HG03280 (cell line): ENCODE data around the gene MEGF11.
"Not testable (repeated sequence)": the region's sequence is repeated elsewhere in the genome, so short reads cannot be mapped to it uniquely, and the experiment has no call there.

Experiments
- ATAC-seq: cut with Tn5 transposase; IDR thresholded peaks from one replicate; pipeline ENCODE4 v1.9.1; 2021; ENCODE audit warnings: mild to moderate bottlenecking, moderate library complexity; ENCODE audit not compliant: unreplicated experiment

The MEGF11 gene

GRCh38 chr15:65981837-65982626 lies 271.5 kb downstream of the MEGF11 start:
- ATAC-seq: peak; percentile 59

DNA sequence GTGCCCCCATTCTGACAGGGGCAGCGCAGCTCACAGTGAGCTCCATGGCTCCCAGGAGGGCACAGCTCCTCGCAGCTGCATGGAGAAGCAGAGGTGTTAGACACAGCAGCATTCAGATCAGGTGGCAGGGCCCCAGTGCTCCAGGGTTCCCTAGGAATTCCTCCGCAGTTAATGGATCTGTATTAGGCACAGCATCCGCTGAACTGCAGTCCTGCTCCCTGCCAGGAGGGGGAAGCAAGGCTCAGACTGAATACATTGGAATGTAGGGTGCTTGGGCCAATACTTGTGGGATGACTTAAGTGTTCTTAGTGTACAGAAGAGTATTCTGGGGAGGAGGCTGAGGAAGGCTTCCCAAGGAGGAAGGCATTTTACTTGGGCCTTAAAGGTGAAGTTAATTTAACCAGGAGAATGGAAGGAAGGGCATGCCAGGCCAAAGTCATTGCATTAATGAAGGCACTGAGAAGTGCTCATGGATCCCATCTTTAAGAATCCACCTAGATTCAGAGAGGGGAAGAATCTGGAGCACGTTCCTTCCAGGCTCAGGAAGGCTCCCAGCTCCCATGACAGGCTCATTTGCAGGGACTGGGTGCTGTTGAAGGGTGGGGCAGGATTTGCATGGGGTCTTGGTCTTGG lies 272.6 kb downstream of the MEGF11 start:
- ATAC-seq: no peak

GRCh38 chr15:65979837-65980236 lies 273.7 kb downstream of the MEGF11 start:
- ATAC-seq: no peak

DNA sequence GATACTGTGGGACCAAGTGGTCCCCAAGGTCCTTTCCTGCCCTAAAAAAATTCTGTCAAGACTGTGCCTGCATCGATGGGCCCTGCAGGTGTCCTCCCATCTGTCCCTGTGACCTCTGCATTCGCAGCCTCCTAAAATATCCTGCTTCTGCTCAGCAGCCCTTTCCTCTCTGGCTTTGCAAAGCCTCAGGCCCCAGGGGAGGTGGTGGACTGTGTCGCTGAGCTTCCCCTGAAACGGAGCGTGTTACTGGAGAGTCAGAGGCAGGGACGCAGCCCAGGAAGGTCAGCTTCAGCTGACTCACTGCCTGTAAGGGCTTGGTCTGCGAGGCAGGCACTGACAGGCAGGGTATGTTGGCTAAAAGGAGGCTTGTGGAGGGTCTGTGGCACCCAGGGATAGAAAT lies 274.2 kb downstream of the MEGF11 start:
- no peak for ATAC-seq

DNA sequence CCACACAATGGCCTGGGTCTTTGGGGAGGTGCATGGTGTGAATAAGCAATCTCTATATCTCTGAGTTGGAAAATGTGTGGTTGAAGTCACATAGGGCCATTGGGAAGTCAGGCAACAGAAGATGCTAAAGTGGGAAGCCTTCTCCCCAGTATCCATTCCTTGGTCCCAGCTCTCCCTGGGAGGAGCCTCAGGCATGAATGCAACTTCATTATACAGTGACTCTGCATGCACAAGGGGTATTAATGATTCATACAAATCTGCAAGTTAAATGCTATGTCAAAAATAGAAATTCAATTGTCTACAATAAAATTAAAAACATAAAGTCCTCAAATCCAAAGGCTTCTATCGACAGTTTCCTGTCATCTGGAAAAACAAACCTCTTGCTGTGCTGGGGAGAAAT lies 275.4 kb downstream of the MEGF11 start:
- no peak for ATAC-seq

- not testable (repeated sequence) for ATAC-seq
These were observed 277.4 kb downstream of the MEGF11 start for GRCh38 chr15:65976196-65976595.

- no peak for ATAC-seq
These were observed 281.9 kb downstream of the MEGF11 start for GRCh38 chr15:65971741-65971995.

DNA sequence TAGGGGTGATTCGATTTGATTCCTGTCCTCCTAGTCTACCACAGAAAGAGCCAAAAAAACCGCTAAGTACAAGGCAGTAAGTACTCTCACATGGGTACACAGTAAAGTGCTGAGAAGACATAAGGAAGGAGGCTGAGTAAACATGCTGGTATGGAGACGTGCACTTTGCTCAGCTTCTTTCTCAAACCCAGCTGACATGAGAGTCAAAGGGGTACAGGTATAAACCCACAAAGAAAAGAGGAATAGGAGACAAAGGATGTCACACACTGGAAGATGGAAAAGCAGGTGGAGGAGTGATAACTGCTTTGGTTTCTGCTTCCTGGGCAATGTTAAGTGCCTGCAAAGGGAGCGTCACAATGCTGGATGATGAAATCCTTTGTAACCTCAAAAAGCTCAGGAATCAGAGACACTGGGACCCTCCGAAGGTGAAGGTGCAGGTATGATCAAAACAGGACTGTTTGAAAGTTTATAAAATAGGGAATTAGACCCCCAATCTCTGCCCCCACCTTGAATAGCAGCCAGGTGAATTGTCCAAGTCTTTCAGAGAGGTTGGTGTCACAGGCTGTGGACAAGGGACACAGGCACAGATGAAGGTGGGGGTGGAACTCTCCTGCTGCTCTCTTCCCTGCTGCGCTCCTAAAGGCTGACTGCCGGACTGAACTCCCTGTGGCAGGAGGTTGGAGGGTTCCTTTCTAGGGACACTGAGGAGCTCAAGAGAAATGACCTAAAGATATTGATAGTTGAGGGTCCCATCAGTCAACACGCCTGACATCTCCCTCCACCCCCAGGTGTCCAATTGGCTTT lies 282.4 kb downstream of the MEGF11 start:
- no peak for ATAC-seq

- ATAC-seq: no peak
These were observed 283.4 kb downstream of the MEGF11 start for GRCh38 chr15:65969865-65970816.

DNA sequence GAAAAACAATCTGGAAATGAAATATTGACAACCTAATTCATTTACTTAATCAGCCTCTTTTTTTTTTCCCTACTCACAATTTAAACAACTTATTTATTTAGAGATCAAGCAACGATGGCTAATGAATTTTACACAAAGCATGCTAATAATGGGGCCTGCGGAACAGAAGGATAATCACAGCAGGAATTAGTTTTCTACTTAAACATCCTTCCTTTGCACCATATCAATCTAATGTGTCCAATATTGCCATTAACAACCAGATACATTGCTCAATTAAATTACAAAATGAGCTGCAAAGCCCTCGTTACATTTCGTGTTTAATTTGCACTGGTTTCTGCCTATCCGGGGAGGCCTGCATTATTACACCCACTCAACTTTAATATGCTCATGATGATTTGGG lies 285.0 kb downstream of the MEGF11 start:
- no peak for ATAC-seq

DNA sequence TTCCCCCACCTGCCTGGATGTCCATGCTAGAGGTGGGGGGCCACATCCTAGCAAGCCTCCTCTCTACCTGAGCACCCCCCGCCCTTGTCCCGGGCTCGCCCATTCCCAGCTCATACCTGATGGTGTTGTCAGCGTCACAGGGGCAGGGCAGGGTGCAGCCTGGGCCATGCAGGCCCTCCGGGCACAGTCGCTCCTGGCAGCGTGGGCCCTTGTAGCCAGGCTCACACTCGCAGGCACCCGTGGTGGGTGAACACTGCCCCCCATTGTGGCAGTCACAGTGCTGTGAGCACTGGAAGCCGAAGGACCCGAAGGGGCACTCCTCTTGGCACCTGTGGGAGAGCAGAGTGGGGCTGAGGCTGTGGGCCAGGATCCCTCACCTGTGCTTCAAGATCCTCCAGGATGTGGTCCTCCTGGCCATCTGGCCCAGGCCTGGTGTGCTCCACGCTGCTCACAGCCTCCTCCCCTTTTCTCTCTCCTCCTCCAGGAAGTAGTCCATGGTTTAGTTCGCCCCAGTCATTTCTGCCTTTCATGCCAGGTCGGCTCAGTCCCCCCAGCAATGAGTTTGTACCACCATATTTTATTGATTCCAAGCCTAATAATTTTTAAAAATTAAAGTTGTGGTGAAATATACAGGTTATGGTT lies 288.6 kb downstream of the MEGF11 start:
- ATAC-seq: no peak

- ATAC-seq: no peak
These were observed 289.6 kb downstream of the MEGF11 start for GRCh38 chr15:65963911-65964482.

DNA sequence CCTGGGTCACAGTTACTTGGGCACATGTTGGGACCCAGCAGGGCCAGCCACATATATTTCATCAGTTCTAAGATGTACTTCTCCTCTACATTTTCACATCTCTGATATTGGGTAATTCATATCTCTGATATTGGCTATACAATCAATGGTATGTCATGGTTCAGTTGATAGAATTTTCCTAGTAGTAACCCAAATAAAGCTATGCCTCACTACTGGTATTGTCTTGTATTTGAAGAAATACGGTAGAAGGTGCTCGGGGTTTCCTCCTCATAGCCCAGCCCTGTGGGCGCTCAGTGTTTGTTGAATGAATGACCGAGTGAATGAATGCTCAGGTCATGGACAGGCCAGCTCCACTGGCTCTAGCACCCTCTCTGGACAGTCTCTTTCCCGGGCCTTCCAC lies 290.2 kb downstream of the MEGF11 start:
- ATAC-seq: no peak

DNA sequence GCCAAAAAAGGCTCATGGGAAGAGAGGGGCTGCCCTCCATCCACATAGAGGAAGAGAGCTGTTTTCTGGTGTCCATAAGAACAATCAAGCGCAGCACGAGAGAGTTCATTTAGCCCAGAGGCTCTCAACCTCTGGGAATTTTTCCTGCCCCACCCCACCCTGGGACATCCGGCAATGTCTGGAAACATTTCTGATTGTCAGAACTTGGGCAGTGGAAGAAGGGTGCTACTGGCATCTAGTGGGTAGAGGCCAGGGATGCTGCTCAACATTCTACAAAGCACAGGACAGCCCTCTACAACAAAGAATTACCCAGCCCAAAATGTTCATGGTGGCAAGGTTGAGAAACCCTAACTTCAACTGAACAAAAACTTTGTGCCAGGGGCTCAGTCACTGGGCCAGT lies 291.4 kb downstream of the MEGF11 start:
- no peak for ATAC-seq

- ATAC-seq: no peak
These were observed 293.0 kb downstream of the MEGF11 start for GRCh38 chr15:65960586-65960985.

GRCh38 chr15:65958835-65959234 lies 294.7 kb downstream of the MEGF11 start:
- ATAC-seq: no peak

DNA sequence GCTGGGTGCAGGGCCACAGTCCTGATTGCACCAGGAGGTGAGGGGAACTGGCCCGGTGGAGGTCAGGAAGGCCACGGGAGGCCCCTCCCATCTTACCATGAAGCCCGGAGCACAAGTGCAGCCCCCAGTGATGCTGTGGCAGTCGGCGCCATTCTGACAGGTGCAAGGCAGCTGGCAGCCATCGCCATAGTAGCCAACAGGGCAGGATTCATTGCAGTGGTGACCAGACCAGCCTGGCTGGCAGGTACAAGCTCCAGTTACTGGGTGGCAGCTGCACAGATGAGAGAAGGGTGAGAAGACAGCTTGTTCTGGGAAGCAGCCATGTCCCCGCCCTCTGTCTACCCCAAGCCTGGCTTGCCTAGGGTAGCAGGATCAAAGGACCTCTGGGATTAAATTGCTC lies 296.1 kb downstream of the MEGF11 start:
- no peak for ATAC-seq

DNA sequence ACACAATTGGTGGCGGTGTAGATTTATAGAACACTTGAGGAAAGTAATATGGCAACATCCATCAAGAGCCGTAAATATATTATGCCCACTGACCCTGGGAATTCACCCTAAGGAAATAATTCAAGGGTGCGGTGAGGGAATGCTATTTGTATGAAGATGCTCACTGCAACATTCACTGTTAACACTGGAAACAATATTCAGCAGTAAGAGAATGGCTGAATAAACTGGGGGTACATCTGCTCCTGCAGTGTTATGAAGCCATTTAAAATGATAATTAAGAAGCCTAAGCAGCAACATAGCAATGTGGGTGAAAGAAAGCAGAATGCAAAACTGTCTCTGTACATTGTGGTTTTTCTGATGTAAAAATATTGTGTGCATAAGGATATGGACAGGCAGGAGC lies 296.7 kb downstream of the MEGF11 start:
- no peak for ATAC-seq

GRCh38 chr15:65956307-65956706 lies 297.2 kb downstream of the MEGF11 start:
- ATAC-seq: no peak

- no peak for ATAC-seq
These were observed 299.2 kb downstream of the MEGF11 start for GRCh38 chr15:65954289-65954741.
